Chondrocyte (in vitro differentiated cells): Measurements from ENCODE around the gene SH2D6. TPM values are rescaled to one million over a fixed set of nuclear protein-coding genes. Genes with fewer than 3 reads are reported as not detected.
A peak's percentile ranks its signal among the peaks of the same experiment; 100 is the strongest.

ENCODE experiments used
- DNase-seq: peaks from one replicate; pipeline ENCODE4 v3.0.0; 2021; ENCODE audit warnings: mixed read lengths, low spot score
- H3K27ac Mint-ChIP-seq: one replicate; pipeline ENCODE4 v1.8.0; 2021; ENCODE audit warnings: mild to moderate bottlenecking, moderate library complexity, mixed read lengths; ENCODE audit not compliant: unreplicated experiment
- H3K27me3 Mint-ChIP-seq: 2 replicates; pipeline ENCODE4 v1.8.0; 2021; ENCODE audit warnings: low read depth, mixed read lengths
- H3K36me3 Mint-ChIP-seq: 2 replicates; pipeline ENCODE4 v1.8.0; 2021; ENCODE audit warnings: low read depth, mixed read lengths
- H3K4me1 Mint-ChIP-seq: 2 replicates; pipeline ENCODE4 v1.8.0; 2021; ENCODE audit warnings: low read depth, mild to moderate bottlenecking, mixed read lengths
- H3K4me3 Mint-ChIP-seq: one replicate; pipeline ENCODE4 v1.8.0; 2021; ENCODE audit warnings: mild to moderate bottlenecking, moderate library complexity, mixed read lengths; ENCODE audit not compliant: unreplicated experiment
- H3K9me3 Mint-ChIP-seq: 2 replicates; pipeline ENCODE4 v1.8.0; 2021; ENCODE audit warnings: low read depth, mixed read lengths
- total RNA-seq: library from RNA; stranded (reverse); gene quantifications from 3 replicates; pipeline ENCODE4 v1.2.1, GENCODE V29; 2021
- TF ChIP-seq, protein P1 (sequence below): fragments of 200-600 bp; sonication (generic); IDR thresholded peaks from 2 replicates; pipeline ENCODE4 v1.5.0; 2021; ENCODE audit warnings: antibody characterized with exemption, mild to moderate bottlenecking, moderate library complexity

SH2D6 gene
- total RNA-seq, 1 donor from 2014 or later = 0.47 TPM

GRCh38 chr2:85405201-85406059, 13.1 kb upstream of the SH2D6 start:
- Mint-ChIP-seq H3K27me3 (no peaks in the 10 kb centered on the region), H3K4me3 (peak overlapping the region; percentile 61), H3K27ac (peak overlapping the region; percentile 93), H3K4me1 (peaks cover 39% of the 10 kb centered on the region), H3K9me3 (peaks cover 5% of the 10 kb centered on the region), H3K36me3 (peaks cover 6% of the 10 kb centered on the region)
- TF ChIP-seq, protein P1, sequence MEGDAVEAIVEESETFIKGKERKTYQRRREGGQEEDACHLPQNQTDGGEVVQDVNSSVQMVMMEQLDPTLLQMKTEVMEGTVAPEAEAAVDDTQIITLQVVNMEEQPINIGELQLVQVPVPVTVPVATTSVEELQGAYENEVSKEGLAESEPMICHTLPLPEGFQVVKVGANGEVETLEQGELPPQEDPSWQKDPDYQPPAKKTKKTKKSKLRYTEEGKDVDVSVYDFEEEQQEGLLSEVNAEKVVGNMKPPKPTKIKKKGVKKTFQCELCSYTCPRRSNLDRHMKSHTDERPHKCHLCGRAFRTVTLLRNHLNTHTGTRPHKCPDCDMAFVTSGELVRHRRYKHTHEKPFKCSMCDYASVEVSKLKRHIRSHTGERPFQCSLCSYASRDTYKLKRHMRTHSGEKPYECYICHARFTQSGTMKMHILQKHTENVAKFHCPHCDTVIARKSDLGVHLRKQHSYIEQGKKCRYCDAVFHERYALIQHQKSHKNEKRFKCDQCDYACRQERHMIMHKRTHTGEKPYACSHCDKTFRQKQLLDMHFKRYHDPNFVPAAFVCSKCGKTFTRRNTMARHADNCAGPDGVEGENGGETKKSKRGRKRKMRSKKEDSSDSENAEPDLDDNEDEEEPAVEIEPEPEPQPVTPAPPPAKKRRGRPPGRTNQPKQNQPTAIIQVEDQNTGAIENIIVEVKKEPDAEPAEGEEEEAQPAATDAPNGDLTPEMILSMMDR = peak; percentile 17
- DNase-seq = no peak

GRCh38 chr2:85409845-85410583, 8.5 kb upstream of the SH2D6 start, which contains the start of gene CAPG:
TSS of gene CAPG (minus strand) at chr2:85410366. CDS start at chr2:85402145, 8,221 bp downstream.
- Mint-ChIP-seq H3K4me1 (peaks cover 57% of the 10 kb centered on the region), H3K9me3 (no peaks in the 10 kb centered on the region), H3K36me3 (no peaks in the 10 kb centered on the region), H3K4me3 (no peak within 1 kb of the TSS), H3K27me3 (no peaks in the 10 kb centered on the region), H3K27ac (peak within 1 kb of the TSS; percentile 54)
- TF ChIP-seq, protein P1 = no peak
- no peak for DNase-seq

DNA sequence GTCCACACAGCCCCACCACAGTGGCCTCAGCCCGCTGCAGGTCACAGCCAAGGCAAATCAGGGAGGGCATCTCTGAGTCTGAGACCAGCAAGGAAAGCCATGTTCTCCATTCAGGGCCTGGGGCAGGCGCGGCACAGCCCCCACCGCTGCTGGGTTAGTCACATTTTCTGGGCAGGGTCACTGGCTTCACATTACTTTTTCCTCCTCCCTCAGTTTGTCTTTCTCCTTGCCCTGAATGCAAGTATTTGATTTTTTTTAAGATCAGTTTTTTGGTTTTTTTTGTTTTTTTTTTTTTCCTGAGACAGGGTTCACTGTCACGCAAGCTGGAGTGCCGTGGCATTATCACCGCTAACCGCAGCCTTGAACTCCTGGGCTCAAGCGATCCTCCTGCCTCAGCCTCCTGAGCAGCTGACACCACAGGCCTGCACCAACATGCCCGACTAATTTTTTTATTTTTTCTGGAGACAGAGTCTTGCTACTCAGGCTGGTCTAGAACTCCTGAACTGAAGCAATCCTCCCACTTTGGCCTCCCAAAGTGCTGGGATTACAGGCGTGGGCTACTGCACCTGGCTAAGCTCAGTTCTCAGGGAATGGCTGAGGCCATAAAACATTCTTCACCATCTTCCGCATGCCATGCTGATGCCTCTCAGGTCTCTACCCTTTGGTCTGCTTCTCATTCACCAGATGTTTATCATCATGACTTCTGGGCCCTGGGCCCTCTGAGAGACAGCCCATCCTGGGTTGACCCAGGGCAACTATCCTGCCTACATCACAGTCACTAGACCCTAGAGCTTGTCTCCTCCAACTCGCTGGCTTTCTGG, 7.7 kb upstream of the SH2D6 start:
- DNase-seq = no peak
- TF ChIP-seq, protein P1 = no peak
- no peaks in the 10 kb centered on the region for H3K36me3 Mint-ChIP-seq
- H3K4me3 Mint-ChIP-seq = no peak overlapping the region
- no peaks in the 10 kb centered on the region for H3K9me3 Mint-ChIP-seq
- H3K4me1 Mint-ChIP-seq = peaks cover 50% of the 10 kb centered on the region
- H3K27ac Mint-ChIP-seq = no peak overlapping the region
- no peaks in the 10 kb centered on the region for H3K27me3 Mint-ChIP-seq

- no peaks in the 10 kb centered on the region for H3K36me3 Mint-ChIP-seq
- no peak overlapping the region for H3K27ac Mint-ChIP-seq
- no peak overlapping the region for H3K4me3 Mint-ChIP-seq
- H3K9me3 Mint-ChIP-seq = no peaks in the 10 kb centered on the region
- no peak for DNase-seq
- TF ChIP-seq, protein P1 = no peak
- H3K4me1 Mint-ChIP-seq = peaks cover 45% of the 10 kb centered on the region
- H3K27me3 Mint-ChIP-seq = no peaks in the 10 kb centered on the region
Measured at GRCh38 chr2:85411405-85411748, 7.1 kb upstream of the SH2D6 start.
